GM19438 (cell line): ENCODE measurements around the gene VPS37B.

Experiments used
- ATAC-seq: cut with Tn5 transposase; IDR thresholded peaks from one replicate; pipeline ENCODE4 v1.9.1; 2021; ENCODE audit warnings: low read depth; ENCODE audit not compliant: unreplicated experiment

Gene VPS37B

DNA sequence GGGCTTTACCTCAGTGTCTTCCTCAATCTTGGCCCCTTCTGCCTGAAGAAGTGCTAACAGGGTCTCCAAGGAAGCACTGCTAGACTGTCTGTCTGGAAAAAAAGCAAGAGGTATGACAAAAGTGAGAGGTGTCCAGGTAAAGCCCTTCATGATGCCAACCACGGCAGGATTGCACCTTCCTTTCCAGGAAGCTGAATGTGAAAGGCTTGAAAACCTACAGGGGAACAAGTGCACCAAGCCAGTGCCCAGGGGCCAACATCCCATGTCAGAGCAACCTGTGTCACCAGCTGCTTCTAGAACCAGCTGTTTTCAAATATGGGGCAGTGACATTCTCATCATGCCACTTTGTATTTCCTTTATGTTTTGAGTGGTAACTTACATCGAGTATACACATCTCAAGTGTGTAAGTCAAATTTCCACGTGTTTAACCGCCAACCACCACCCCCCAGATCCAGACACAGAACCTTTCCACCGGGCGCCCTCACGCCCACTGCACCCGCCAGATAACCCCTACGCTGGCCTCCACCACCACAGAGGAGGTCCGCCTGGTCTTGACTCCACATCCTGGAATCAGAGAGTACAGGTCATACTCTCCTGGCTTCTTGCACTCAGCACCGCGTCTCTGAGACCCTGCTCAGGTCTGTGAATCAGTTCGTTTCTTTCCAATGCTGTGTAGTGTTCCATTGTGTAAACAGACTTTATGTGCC is 27.3 kb downstream of the VPS37B start:
- no peak for ATAC-seq

DNA sequence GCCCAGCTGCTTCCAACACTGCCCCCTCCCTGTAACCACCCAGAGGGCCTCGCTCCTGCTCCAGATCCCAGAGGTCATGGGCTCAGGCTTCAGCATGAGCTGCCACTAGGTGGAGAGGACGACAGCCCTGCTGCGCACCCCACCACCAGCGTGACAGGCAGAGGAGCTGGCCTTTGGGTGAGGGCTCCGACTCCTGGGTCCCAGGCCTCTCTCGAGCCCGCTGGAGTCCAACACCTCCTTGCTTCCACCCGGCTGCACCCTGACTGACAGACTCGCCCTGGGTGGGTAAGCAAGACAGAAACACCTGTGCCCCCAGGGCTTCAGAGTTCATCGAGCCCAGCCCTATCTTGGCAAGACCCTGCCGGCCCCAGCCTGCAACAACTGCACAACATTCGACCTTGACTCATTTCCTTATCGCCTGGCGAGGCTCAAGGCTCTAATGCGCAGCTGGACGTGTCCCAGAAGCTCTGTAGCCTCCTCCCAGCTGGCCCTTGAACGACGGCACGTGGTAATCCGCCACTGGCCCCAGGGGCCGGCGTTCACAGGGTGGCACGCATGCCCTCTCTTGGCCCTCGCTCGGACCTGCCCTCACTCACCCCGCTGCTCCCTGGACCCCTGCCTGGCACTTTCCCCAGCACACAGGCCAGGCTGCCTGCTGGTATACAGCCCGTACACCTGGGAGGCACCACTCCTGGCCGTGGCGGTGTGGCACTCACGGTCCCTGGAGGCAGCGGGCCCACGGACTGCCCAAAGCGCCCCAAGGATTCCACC is 28.0 kb downstream of the VPS37B start:
- no peak for ATAC-seq

GRCh38 chr12:122866950-122867607 is 28.8 kb downstream of the VPS37B start:
- no peak for ATAC-seq

DNA sequence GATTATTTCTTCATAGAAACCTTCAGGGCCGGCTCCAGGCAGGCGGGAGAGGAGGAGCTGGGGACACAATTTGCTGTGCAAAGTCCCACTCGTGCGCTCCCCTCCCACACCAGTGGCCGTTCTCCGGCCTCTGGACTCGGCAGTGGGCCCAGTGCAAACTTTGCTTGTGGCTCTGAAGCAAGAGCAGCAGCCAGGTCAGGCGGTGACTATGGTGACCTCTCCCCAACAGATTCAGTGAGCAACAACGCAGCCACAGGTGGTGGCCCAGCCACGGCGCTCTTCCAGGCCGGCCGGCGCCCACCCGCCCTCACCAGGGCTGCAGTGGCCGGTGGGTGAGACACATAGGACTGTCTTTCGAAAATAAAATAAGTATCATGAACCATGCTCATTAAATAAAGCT is 29.5 kb downstream of the VPS37B start:
- no peak for ATAC-seq

- ATAC-seq = no peak
Observed at GRCh38 chr12:122865268-122866231, 30.4 kb downstream of the VPS37B start.

- no peak for ATAC-seq
Observed at GRCh38 chr12:122864894-122865253, 31.1 kb downstream of the VPS37B start.

- no peak for ATAC-seq
Observed at GRCh38 chr12:122862872-122863701, 32.8 kb downstream of the VPS37B start.

- ATAC-seq = no peak
Observed at GRCh38 chr12:122862110-122862634, 33.8 kb downstream of the VPS37B start.

GRCh38 chr12:122861587-122861970 is 34.3 kb downstream of the VPS37B start:
- no peak for ATAC-seq

- no peak for ATAC-seq
Observed at GRCh38 chr12:122860854-122861586, 34.9 kb downstream of the VPS37B start.

DNA sequence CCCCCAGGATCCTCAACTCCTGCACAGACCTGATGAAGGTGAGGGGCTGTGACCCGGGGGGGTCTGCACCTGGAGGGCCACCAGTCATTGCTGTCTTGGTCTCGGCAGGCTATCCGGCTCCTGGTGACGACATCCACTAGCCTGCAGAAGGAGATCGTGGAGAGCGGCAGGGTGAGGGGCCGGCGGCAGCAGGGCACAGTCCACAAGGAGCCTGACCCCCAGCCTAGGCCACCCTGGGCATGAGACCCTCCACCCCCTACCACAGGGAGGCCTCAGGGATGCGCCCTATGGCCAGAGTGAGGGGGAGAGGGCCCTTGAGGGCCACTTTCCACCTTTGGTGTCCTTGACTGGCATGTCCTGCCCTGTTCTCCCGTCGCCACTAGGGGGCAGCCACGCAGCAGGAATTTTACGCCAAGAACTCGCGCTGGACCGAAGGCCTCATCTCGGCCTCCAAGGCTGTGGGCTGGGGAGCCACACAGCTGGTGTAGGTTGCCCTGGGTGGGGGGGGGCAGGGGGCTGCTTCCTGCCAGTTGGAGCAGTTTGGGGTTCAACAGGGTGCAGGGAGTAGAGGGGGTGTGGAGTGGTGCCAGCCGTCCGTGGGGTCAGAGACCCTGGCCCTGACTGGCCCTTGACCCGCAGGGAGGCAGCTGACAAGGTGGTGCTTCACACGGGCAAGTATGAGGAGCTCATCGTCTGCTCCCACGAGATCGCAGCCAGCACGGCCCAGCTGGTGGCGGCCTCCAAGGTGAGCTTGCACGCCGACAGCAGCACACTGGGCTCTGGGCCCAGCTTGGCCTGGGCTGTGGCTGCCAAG is 35.7 kb downstream of the VPS37B start:
- ATAC-seq = no peak

DNA sequence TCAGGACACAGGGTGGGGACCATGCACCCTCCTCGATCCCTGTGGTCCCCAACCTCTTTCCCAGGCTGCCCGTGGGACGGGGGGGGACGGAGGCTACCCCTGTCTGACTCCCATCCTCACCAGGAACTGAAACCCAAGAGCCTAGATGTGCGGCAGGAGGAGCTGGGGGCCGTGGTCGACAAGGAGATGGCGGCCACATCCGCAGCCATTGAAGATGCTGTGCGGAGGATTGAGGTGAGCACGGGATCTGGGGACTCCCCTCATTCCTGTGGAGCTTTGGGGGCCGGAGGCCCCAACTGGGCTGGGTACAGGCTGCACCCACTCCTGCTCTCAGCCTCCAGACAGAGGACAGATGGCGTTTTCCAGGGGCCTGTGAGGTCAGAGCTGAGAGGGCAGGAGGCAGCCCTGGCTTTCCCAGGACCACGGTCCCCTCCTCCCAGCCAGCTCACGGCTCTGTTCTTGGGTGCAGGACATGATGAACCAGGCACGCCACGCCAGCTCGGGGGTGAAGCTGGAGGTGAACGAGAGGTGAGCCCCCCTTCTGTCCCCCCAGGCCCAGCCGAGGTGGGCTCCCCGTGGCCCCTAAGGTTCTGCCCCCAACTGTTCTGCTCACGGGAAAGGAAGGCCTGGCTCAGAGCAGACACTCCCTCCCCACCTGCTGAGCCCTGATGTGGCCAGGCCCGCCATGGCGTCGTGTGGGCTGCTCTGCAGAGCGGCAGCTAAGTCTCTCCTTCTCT is 36.5 kb downstream of the VPS37B start:
- no peak for ATAC-seq

DNA sequence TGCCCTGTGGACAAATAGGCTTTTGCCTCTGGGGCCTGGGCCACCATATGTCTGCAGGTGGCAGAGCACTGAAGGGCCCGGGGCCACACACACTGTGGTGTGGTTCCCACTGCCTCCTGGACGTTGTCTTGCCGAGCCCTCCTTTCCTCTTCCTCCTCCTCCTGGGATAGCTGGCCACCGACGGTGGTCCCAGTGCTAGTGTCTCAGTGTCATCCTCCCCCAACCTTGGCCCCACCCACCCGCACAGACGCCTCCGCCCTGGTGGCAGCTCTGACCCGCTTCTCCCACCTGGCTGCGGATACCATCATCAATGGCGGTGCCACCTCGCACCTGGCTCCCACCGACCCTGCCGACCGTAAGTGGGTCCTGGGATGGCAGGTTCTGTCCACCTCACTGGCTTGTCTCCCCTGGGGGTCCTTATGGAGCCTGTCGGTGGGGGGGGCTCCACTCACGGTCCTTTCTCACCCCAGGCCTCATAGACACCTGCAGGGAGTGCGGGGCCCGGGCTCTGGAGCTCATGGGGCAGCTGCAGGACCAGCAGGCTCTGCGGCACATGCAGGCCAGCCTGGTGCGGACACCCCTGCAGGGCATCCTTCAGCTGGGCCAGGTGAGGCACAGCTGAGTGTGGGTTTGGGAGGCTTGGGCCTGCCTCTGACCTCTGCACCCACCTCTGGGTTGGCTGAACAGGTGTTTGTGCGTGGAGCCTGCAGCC is 37.2 kb downstream of the VPS37B start:
- no peak for ATAC-seq

DNA sequence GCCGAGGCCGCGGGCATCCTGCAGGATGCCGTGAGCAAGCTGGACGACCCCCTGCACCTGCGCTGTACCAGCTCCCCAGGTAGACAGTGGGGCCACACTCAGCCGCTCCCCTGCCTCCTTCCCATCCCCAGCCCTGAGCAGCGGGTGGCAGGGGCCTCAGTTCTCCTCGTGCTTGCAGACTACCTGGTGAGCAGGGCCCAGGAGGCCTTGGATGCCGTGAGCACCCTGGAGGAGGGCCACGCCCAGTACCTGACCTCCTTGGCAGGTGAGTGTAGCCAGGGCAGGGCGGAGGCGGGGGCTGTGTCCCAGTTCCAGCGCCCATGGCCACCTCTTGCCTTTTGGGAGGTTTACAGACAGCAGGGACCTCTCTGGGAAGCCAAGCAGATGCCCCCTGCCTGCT is 37.8 kb downstream of the VPS37B start:
- ATAC-seq = no peak

- no peak for ATAC-seq
Observed at GRCh38 chr12:122856999-122857671, 38.8 kb downstream of the VPS37B start.
